NCI-H1105 (cell line): ENCODE measurements around the gene BABAM2.

Experiments used
- DNase-seq: peaks from one replicate; lab custom pipeline; 2025; lab: John Stamatoyannopoulos, UW

The BABAM2 gene

GRCh38 chr2:28163627-28164279 is 273.2 kb downstream of the BABAM2 start:
- DNase-seq: no peak

GRCh38 chr2:28164280-28164801 is 273.8 kb downstream of the BABAM2 start:
- DNase-seq: peak; percentile 25

- DNase-seq: no peak
These were observed 274.6 kb downstream of the BABAM2 start for GRCh38 chr2:28165087-28165635.

GRCh38 chr2:28166956-28167355 is 276.4 kb downstream of the BABAM2 start:
- no peak for DNase-seq

- no peak for DNase-seq
These were observed 277.8 kb downstream of the BABAM2 start for GRCh38 chr2:28168376-28168775.

GRCh38 chr2:28169492-28169891 is 279.0 kb downstream of the BABAM2 start:
- DNase-seq: no peak

GRCh38 chr2:28172114-28172898 is 281.8 kb downstream of the BABAM2 start:
- DNase-seq: no peak

- DNase-seq: no peak
These were observed 282.8 kb downstream of the BABAM2 start for GRCh38 chr2:28173377-28173776.

GRCh38 chr2:28174211-28174610 is 283.7 kb downstream of the BABAM2 start:
- DNase-seq: no peak

- DNase-seq: no peak
These were observed 284.5 kb downstream of the BABAM2 start for GRCh38 chr2:28175028-28175427.

- DNase-seq: no peak
These were observed 288.4 kb downstream of the BABAM2 start for GRCh38 chr2:28178946-28179345.

- DNase-seq: no peak
These were observed 291.3 kb downstream of the BABAM2 start for GRCh38 chr2:28181801-28182200.

GRCh38 chr2:28182348-28182747 is 291.8 kb downstream of the BABAM2 start:
- no peak for DNase-seq

- no peak for DNase-seq
These were observed 294.6 kb downstream of the BABAM2 start for GRCh38 chr2:28185153-28185552.

- DNase-seq: no peak
These were observed 295.4 kb downstream of the BABAM2 start for GRCh38 chr2:28185891-28186290.

GRCh38 chr2:28187186-28187585 is 296.7 kb downstream of the BABAM2 start:
- DNase-seq: no peak

GRCh38 chr2:28188436-28188835 is 297.9 kb downstream of the BABAM2 start:
- DNase-seq: no peak

- DNase-seq: no peak
These were observed 303.3 kb downstream of the BABAM2 start for GRCh38 chr2:28193630-28194403.

GRCh38 chr2:28199995-28200679 is 309.6 kb downstream of the BABAM2 start:
- DNase-seq: no peak

GRCh38 chr2:28201671-28202180 is 311.2 kb downstream of the BABAM2 start:
- DNase-seq: no peak

- no peak for DNase-seq
These were observed 312.2 kb downstream of the BABAM2 start for GRCh38 chr2:28202719-28203118.
